Lower lobe of right lung (tissue), 2 donors: Measurements from ENCODE around the gene RPL10A. TPM values are rescaled to one million over a fixed set of nuclear protein-coding genes. Genes with fewer than 3 reads are reported as not detected.

Experiments
- ATAC-seq, 2 donors: fragments of 200-7000 bp; cut with Tn5 transposase; one replicate each; pipeline ENCODE4 v1.9.1; 2020 to 2022; ENCODE audit warnings: mild to moderate bottlenecking in 2 of 2, moderate library complexity in 2 of 2
- DNase-seq: peaks from one replicate; pipeline ENCODE4 v3.0.0-alpha.2; 2020
- H3K27ac ChIP-seq: fragments of 200-600 bp; one replicate; pipeline ENCODE4 v1.8.0; 2022
- H3K27me3 ChIP-seq: fragments of 200-600 bp; one replicate; pipeline ENCODE4 v1.8.0; 2022; ENCODE audit warnings: low read depth
- H3K36me3 ChIP-seq: fragments of 200-600 bp; one replicate; pipeline ENCODE4 v1.8.0; 2022; ENCODE audit warnings: mild to moderate bottlenecking
- H3K4me1 ChIP-seq: fragments of 200-600 bp; one replicate; pipeline ENCODE4 v1.8.0; 2022
- H3K4me3 ChIP-seq: fragments of 200-600 bp; one replicate; pipeline ENCODE4 v1.8.0; 2022; ENCODE audit warnings: mild to moderate bottlenecking
- H3K9me3 ChIP-seq: fragments of 200-600 bp; one replicate; pipeline ENCODE4 v1.8.0; 2022
- intact Hi-C: fragments of 100-400 bp; cut with DNase I; formaldehyde crosslinking; loops from one replicate; pipeline ENCODE4 v1.11.0; 2022
- total RNA-seq: library from RNA; stranded (reverse); fragmentation: NEBNext Ultra II Directional; extraction: Animal tissue kit (Norgen Biotek cat#: 25700); gene quantifications from one replicate; pipeline ENCODE4 v1.2.1, GENCODE V29; 2021
- TF ChIP-seq, protein P1 (sequence below): fragments of 200-600 bp; IDR thresholded peaks from one replicate; pipeline ENCODE4 v1.8.0; 2022; ENCODE audit warnings: antibody characterized with exemption, mild to moderate bottlenecking
- donor health status: DM: no; HTN: yes; CAD: no; lungs with severe emphysema.

RPL10A gene
- total RNA-seq, 1 donor from 2014 or later: 1,025 TPM

- peak; percentile 54 to 70 for ATAC-seq
- peak overlapping the region; percentile 92 for H3K27ac ChIP-seq
- intact Hi-C loops: no loop called here
- peaks cover 14% of the 10 kb centered on the region for H3K27me3 ChIP-seq
- TF ChIP-seq, protein P1, sequence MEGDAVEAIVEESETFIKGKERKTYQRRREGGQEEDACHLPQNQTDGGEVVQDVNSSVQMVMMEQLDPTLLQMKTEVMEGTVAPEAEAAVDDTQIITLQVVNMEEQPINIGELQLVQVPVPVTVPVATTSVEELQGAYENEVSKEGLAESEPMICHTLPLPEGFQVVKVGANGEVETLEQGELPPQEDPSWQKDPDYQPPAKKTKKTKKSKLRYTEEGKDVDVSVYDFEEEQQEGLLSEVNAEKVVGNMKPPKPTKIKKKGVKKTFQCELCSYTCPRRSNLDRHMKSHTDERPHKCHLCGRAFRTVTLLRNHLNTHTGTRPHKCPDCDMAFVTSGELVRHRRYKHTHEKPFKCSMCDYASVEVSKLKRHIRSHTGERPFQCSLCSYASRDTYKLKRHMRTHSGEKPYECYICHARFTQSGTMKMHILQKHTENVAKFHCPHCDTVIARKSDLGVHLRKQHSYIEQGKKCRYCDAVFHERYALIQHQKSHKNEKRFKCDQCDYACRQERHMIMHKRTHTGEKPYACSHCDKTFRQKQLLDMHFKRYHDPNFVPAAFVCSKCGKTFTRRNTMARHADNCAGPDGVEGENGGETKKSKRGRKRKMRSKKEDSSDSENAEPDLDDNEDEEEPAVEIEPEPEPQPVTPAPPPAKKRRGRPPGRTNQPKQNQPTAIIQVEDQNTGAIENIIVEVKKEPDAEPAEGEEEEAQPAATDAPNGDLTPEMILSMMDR: no peak
- H3K36me3 ChIP-seq: no peaks in the 10 kb centered on the region
- H3K4me3 ChIP-seq: peak overlapping the region; percentile 68
- peak; percentile 77 for DNase-seq
- H3K9me3 ChIP-seq: no peaks in the 10 kb centered on the region
- H3K4me1 ChIP-seq: peaks cover 43% of the 10 kb centered on the region
Observed at GRCh38 chr6:35497571-35498421, 29.6 kb downstream of the RPL10A start.

GRCh38 chr6:35498422-35499067, 30.3 kb downstream of the RPL10A start:
- intact Hi-C loops: no loop called here
- Histone ChIP-seq H3K27me3 (peaks cover 17% of the 10 kb centered on the region), H3K4me3 (peak overlapping the region; percentile 68), H3K27ac (peak overlapping the region; percentile 92), H3K4me1 (peaks cover 37% of the 10 kb centered on the region), H3K36me3 (no peaks in the 10 kb centered on the region), H3K9me3 (no peaks in the 10 kb centered on the region)
- ATAC-seq (no peak), DNase-seq (no peak)
- TF ChIP-seq, protein P1: no peak

GRCh38 chr6:35499372-35499771, 31.2 kb downstream of the RPL10A start:
- TF ChIP-seq, protein P1: no peak
- no peak overlapping the region for H3K27ac ChIP-seq
- no peak for ATAC-seq
- H3K4me3 ChIP-seq: no peak overlapping the region
- no peak for DNase-seq
- intact Hi-C loops: no loop called here
- no peaks in the 10 kb centered on the region for H3K36me3 ChIP-seq
- no peaks in the 10 kb centered on the region for H3K9me3 ChIP-seq
- peaks cover 24% of the 10 kb centered on the region for H3K27me3 ChIP-seq
- peaks cover 28% of the 10 kb centered on the region for H3K4me1 ChIP-seq

DNA sequence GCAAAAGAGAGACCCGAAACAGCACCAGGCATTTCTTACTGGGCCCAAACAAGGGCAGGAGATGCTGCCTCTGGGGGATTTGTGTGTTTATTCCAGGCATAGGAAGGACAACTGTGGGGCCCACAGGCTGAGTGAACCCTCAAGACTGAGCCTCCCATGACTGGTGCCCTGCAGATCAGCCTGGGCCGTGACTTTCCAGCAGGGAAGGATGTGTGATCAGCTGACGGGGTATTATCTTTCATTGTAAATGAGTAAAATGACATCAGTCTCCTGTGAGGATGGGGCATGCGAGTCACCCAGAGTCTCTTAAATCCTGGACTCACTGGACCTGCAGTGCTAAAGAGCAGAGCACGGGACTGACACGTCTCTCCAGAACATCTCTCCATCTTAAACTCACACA, 32.6 kb downstream of the RPL10A start:
- TF ChIP-seq, protein P1: no peak
- no peak for ATAC-seq

GRCh38 chr6:35501784-35502183, 33.6 kb downstream of the RPL10A start:
- H3K36me3 ChIP-seq: no peaks in the 10 kb centered on the region
- intact Hi-C loops: no loop called here
- ATAC-seq (no peak), DNase-seq (no peak)
- peaks cover 11% of the 10 kb centered on the region for H3K4me1 ChIP-seq
- TF ChIP-seq, protein P1: no peak
- H3K27ac ChIP-seq: no peak overlapping the region
- H3K9me3 ChIP-seq: no peaks in the 10 kb centered on the region
- no peak overlapping the region for H3K4me3 ChIP-seq
- peaks cover 33% of the 10 kb centered on the region for H3K27me3 ChIP-seq

More for the DNA sequence above, 32.6 kb downstream of the RPL10A start:
- peaks cover 14% of the 10 kb centered on the region for H3K4me1 ChIP-seq
- no peak for DNase-seq
- H3K9me3 ChIP-seq: no peaks in the 10 kb centered on the region
- no peaks in the 10 kb centered on the region for H3K36me3 ChIP-seq
- intact Hi-C loops: no loop called here
- no peak overlapping the region for H3K4me3 ChIP-seq
- H3K27ac ChIP-seq: no peak overlapping the region
- peaks cover 28% of the 10 kb centered on the region for H3K27me3 ChIP-seq
